SH-SY5Y (cell line): ENCODE measurements around the gene PADI4.

ENCODE experiments used
- GATA2 ChIP-seq: IDR thresholded peaks from 2 replicates; pipeline ENCODE4 v1.6.1; 2011; ENCODE audit warnings: mild to moderate bottlenecking, low read depth, low read length
- GATA3 ChIP-seq: IDR thresholded peaks from 2 replicates; pipeline ENCODE4 v1.6.1; 2011; ENCODE audit warnings: low read depth, mild to moderate bottlenecking, low read length, moderate library complexity

DNA sequence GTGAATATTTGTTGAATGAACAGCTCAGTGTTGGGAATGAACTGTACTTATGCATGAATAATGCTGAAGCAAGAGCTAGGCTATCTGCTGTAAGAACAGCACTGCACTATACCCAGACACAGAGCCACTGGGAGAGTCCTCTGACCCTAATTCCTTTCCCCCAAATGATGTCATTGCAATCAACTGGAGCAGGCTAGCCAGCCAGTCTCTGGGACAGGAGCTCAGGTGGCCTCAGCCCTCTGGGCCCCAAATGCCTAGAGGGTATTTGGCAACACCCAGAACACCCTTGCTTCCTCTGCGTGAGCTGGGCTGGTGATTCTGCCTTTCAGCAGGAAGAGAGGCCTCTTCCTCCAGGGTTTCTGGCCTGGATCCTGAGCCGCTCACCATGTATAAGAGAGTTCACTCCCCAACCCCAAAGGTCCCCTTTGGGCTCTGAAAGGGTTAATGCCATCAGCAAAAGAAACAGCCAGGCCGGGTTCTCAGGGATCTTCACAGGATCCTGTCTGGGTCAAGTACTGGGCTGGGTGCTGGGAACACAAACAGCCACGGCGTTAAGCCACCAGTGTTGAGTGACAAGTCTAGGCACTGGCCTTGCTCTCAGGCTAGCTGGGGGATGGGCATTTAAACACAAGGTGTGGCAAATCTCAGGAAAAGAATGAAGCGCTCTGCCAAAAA lies 3.7 kb upstream of the PADI4 start:
- TF ChIP-seq GATA3 (no peak), GATA2 (no peak)
